Ureter (tissue), 1 donor: ENCODE data around the gene TRAPPC3L. TPM values are rescaled to one million over a fixed set of nuclear protein-coding genes. Genes with fewer than 3 reads are reported as not detected.
"Not testable (repeated sequence)": the region's sequence is repeated elsewhere in the genome, so short reads cannot be mapped to it uniquely, and the experiment has no call there.

Experiments used
- DNase-seq: peaks from one replicate; pipeline ENCODE4 v3.0.0-alpha.2; 2020; ENCODE audit warnings: low spot score
- total RNA-seq: library from RNA; stranded (reverse); gene quantifications from one replicate; pipeline ENCODE4 v1.2.4, GENCODE V29; 2023
- donor health status: DM: yes; HTN: yes; CAD: no.

TRAPPC3L gene
- total RNA-seq, 1 donor from 2014 or later, result not detected

GRCh38 chr6:116513224-116513875 lies 32.1 kb downstream of the TRAPPC3L start:
- DNase-seq, result no peak

GRCh38 chr6:116512734-116513133 lies 32.8 kb downstream of the TRAPPC3L start:
- DNase-seq, result no peak

DNA sequence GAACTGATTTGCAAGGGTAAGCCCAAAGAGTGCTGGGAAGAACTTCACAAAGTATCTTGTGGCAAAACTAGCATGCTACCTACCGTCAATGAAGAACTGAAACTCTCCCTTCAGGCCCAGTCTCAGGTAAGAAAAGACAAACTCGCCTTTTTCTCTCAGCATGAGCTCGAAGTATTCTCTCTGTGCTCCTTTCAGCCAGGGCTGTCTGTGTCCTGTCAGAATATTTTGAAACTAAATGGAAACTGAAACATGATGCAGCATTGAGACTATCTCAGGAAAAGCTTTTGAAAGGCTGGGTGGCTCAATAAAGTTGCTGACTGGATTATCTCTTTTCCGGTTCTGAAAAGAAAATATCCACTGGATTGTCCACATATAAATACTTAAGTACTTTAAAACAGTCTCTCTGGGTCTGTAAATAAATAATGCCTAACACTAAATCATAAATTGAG lies 33.3 kb downstream of the TRAPPC3L start:
- DNase-seq, result no peak

- no peak for DNase-seq
These were observed 33.9 kb downstream of the TRAPPC3L start, which contains the start of gene CALHM5 for GRCh38 chr6:116511424-116512110. Gene CALHM5, plus strand, starts transcription at chr6:116511639. Its CDS starts 58 bp downstream, at chr6:116511697.

- no peak for DNase-seq
These were observed 37.0 kb downstream of the TRAPPC3L start for GRCh38 chr6:116508527-116508926.

DNA sequence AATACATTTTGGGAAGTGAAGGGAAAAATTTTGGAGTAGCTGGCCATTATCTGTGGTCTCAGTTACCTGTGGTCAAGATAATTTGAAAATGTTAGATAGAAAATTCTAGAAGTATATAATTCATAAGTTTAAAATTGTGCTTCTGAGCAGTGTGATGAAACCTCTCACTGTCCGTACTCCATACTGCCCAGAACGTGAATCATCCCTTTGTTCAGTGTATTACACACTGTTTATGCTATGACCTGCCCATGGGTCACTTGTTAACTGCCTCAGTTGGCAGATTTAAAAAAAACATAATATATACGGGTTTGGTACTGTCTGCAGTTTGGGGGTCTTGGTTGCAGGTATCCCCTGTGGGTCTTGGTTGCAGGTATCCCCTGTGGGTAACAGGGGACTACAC lies 38.2 kb downstream of the TRAPPC3L start:
- no peak for DNase-seq

GRCh38 chr6:116500969-116501433 lies 44.5 kb downstream of the TRAPPC3L start:
- peak; percentile 47 for DNase-seq

DNA sequence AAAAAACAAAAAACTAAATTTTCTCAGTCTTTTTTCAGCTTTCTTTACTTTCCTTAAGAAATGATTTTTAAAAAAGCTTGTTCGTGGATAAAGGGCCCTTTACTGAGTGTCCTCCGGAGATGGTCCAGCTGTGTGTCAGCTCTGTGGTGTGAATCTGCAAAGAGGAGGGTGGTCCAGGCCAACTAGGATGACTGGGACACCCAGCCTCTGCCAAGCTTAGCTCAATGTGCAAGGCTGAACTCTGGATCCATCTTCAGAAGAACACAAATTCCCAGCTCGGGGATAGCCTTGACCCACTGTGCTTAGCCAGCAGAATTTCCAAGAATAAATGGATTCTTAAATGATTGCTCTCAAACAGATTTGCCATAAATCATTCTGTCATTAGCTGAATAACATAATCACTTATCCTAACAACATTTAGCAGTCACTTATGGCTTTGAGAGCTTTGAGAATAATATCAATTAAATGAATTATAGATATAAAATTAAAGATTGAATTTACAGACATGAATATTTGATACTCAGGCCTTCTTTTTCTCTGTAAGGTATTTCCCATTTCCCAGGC lies 48.3 kb downstream of the TRAPPC3L start:
- DNase-seq, result no peak

DNA sequence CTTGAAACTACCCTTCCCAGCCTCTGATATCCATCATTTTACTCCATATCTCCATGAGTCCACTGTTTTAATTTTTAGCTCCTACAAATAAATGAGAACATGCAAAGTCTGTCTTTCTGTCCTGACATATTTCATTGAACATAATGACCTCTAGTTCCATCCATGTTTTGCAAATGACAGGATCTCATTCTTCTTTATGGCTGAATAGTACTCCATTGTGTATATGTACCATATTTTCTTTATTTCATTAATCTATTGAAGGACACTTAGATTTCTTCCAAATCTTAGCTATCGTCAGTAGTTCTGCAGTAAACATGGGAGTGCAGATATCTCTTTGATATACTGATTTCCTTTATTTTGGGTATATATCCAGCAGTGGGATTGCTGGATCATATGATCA lies 50.3 kb downstream of the TRAPPC3L start:
- not testable (repeated sequence) for DNase-seq

- DNase-seq, result no peak
These were observed 53.0 kb downstream of the TRAPPC3L start for GRCh38 chr6:116492331-116493067.

- no peak for DNase-seq
These were observed 53.7 kb downstream of the TRAPPC3L start for GRCh38 chr6:116491610-116492330.

DNA sequence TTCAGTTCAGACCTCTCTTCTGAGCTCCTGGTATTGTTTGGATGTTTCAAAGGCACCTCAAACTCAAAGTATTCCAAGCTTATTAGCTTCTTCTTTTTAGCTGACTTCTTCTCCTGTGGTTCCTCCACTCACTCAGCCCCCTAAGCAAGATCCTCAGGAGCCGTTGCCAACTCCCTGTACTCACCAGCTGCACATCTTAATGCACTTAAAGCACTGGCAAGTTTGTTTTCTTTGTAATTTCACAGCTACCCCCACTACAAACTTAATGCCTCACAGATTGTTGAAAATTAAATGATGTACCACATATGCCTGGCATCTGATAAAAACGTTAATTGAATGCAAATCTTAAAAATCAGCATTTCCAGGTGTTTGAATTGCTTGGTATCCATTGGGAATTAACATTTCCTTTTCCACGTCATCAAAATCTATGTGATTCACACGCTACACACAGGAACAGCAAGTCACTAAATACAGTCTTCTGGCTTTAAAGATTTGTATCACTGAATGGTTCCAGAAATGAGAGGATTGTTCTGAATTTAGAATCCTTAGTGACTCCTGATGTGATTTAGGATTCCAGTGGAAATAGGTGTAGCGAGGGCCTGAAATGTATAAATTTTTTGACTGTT lies 59.8 kb downstream of the TRAPPC3L start:
- DNase-seq, result no peak

DNA sequence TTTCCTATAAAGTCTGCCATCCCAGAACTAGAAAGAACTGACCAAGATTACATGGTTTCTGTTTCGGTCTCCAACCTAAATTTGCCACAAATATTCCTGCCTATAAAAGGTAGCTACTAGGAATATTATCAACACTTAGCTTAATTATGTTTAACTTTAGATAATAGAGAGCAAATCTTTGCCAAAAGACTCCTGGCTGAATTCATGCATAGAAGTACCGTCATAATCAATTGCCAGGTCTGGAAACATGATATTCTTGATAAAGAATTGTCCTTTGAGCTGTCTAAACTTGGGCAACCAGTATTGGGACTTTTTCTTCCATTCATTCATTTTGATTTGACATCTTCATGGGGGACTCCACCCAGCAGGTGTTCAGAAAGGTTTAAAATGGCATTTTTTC lies 61.9 kb downstream of the TRAPPC3L start:
- DNase-seq, result no peak

DNA sequence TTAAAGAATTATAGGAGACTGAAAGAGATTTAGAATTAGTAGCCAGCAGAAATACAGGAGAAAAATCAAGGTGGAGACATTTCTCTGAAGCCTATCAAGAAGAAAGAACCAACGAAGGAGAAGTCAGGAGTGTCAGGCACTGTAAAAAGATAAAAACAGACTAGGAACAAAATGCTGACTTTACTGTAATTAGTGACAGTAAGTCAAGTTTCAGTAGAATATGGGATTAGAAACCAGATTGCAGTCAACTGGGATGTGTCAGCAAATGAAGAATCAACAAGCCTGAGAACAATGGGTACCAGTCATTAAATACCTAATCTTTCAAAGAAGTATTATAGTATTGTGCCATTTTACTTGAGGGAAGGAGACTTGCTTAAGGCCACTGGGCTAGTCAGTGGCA lies 62.7 kb downstream of the TRAPPC3L start:
- no peak for DNase-seq

DNA sequence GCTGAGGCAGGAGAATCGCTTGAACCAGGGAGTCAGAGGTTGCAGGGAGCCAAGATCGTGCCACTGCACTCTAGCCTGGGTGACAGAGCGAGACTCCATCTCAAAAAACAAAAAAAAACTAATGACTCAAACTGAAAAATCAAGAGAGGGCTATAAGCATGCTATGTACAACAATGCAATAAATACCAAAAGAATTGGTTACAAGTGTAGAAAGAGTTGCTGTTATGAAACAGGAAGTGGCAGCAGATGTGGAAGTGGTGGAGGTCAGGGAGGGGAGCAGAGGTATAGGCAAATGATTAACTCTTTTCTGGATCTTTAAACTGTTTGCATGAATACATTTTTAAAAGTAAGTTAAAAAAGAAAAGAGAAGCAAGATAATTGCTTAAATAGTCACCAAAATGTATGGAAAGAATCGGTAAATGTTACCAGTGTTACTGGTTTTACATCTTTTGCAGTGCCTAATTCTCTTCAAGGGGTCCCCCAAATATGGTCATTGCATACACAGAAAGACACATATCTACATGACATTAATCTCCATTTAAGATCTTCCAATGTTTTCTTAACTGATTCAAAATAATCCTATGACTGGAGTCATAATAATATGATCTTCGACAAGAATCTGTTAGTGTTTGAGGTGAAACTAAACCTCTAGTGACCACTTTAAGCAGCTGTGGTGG lies 69.3 kb downstream of the TRAPPC3L start:
- DNase-seq, result no peak

DNA sequence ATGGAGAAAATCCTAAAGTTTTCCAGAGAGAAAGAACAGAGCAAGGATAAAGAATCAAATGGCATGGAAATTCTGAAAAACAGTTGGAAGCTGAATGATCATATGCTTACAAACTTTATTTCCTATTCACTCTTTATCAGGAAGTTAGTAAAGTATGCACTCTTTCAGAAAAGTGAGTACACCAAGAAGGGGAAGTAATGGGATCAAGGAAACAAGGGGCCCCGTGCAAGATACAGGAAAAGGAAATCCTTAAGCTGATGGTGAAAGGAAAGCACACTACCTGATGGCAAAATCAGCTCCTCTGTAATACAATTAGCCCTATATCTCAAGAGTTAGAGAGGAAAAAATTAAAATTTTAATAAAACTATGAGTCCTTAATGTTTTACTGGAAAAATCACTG lies 70.3 kb downstream of the TRAPPC3L start:
- no peak for DNase-seq

- no peak for DNase-seq
These were observed 72.8 kb downstream of the TRAPPC3L start for GRCh38 chr6:116472706-116473105.

DNA sequence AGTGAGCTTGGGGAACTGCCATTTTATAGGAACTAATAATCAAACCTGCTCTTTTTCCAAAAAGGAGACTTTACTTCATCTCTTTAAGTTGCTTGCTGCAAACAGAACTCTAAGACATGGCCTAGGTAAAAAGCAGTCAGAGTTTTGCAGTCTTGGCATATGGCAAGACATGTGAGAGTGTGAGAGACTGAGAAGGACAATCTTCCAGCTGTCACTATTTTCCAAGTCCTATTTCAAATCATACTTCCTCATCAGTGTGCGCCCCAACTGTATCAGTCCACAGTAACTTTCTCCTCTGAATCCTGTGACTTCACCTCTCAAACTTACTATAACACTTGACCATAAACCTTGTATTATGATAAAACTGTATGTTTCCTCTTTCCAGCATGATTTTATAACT lies 74.0 kb downstream of the TRAPPC3L start:
- DNase-seq, result no peak

DNA sequence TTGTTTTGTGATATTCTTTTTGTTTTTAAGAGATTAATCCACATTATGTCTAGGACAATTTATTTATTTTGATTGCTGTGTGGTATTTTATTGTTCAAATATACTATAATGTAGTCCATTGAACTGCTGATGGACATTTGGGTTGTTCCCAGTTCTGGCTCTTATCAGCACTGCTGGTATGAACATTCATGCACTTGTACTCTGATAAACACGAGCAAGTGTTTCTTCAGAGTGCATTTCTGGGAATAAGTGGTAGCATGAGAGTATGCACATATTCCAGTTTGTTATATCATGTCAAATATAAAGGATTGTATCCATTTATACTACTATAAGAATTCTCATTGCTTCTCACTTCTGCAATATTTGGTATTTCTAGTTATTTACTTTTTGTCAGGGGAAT lies 77.2 kb downstream of the TRAPPC3L start:
- no peak for DNase-seq

GRCh38 chr6:116467514-116467913 lies 78.0 kb downstream of the TRAPPC3L start:
- DNase-seq, result no peak

DNA sequence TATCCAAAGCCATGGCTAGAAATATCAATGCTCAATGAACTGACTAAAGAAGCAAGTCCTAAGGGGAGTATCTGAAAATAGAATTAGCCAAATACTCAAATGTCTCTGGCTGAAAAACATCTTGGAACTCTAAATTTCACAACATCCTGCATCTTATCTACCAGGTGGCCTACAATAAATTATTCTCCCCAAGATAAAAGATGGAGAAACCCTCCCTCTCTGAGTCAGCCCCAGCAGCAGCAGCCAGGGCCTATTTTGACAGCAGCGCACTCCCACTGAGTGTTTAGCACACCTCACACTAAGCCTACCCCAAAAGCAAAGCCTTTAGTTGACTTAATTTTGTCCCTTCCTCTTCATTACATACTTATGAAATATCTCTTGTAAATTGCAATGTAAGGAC lies 78.4 kb downstream of the TRAPPC3L start:
- no peak for DNase-seq
